HG03095 (cell line): ENCODE measurements around the gene ACP3.

Experiments used
- ATAC-seq: cut with Tn5 transposase; IDR thresholded peaks from one replicate; pipeline ENCODE4 v1.9.1; 2021; ENCODE audit warnings: moderate library complexity; ENCODE audit not compliant: unreplicated experiment

ACP3 gene

GRCh38 chr3:132405609-132406299, 88.5 kb downstream of the ACP3 start:
- ATAC-seq, result no peak

- no peak for ATAC-seq
Observed at GRCh38 chr3:132406587-132406986, 89.4 kb downstream of the ACP3 start.

GRCh38 chr3:132407025-132407424, 89.8 kb downstream of the ACP3 start:
- ATAC-seq, result no peak
